Globus pallidus (tissue), 1 donor: ENCODE measurements around the gene GCNT2.
A peak's percentile ranks its signal among the peaks of the same experiment; 100 is the strongest.
"Not testable (repeated sequence)": the region's sequence is repeated elsewhere in the genome, so short reads cannot be mapped to it uniquely, and the experiment has no call there.

Experiments used
- DNase-seq: peaks from one replicate; pipeline ENCODE4 v3.0.0-alpha.2; 2015; ENCODE audit warnings: low spot score

Gene GCNT2

DNA sequence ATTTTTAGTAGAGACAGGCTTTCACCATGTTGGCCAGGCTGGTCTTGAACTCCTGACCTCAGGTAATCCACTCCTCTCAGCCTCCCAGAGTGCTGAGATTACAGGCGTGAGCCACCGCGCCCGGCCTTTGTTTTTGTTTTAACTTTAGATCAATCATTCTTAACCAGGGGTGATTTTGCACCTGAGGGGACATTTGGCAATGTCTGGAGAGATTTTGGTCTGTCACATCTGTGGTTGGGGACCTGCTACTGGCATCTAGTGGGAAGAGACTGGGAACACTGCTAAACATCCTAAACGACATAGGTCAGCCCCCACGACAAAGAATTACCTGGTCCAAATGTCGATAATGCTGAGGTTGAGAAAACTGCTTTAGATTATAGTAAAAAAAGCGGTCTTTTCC lies 91.0 kb downstream of the GCNT2 start:
- DNase-seq = no peak

DNA sequence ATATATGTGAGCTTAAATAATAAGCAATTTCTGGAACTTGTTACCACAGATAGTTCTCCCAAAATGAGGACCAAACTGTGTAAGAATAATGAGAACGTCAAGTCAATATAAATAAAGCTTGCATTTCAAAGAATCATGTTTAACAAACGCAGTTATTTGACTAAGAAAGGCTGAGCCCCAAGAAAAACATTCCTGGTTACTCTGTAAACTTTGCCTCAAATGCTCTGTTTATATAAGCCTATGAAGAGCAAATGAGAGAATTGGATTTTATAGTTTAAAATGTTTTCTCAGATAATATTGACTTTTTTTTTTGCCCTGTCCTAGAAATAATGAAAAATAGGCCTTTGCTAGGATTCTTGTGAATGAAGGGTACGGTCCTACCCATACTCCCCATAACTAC lies 91.9 kb downstream of the GCNT2 start:
- no peak for DNase-seq

- no peak for DNase-seq
Observed at GRCh38 chr6:10613723-10614122, 92.6 kb downstream of the GCNT2 start.

GRCh38 chr6:10615675-10616074 lies 94.5 kb downstream of the GCNT2 start:
- DNase-seq = no peak

DNA sequence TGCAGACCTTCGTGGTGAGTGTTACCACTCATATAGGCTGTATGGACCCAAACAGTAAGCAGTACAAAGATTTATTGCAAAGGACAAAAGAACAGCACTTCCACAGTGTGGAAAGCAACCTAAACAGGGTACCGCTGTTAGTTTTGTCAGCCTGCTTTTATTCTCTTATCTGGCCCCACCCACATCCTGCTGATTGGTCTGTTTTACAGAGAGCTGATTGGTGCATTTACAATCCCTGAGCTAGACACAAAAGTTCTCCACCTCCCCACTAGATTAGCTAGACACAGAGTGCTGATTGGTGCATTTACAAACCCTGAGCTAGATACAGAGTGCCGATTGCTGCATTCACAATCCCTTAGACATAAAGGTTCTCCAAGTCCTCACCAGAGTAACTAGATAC lies 95.1 kb downstream of the GCNT2 start:
- not testable (repeated sequence) for DNase-seq

DNA sequence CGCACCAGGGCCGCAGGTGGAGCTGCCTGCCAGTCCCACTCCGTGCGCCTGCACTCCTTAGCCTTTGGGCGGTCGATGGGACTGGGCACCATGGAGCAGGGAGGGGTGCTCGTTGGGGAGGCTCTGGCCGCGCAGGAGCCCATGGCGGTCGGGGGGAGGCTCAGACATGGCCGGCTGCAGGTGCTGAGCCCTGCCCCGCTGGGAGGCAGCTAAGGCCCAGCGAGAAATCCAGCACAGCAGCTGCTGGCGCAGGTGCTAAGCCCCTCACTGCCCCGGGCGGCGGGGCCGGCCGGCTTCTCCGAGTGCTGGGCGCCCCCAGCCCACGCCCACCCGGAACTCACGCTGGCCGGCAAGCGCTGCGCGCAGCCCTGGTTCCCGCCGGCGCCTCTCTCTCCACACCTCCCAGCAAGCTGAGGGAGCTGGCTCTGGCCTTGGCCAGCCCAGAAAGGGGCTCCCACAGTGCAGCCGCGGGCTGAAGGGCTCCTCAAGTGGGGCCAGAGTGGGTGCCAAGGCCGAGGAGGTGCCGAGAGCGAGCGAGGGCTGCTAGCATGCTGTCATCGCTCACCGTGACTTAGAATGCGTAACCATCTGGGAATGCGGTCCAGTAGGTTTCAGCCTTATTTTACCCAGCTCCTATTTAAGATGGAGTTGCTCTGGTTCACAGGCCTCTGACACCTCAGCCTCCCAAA lies 96.0 kb downstream of the GCNT2 start:
- no peak for DNase-seq

GRCh38 chr6:10618409-10618808 lies 97.3 kb downstream of the GCNT2 start:
- no peak for DNase-seq

DNA sequence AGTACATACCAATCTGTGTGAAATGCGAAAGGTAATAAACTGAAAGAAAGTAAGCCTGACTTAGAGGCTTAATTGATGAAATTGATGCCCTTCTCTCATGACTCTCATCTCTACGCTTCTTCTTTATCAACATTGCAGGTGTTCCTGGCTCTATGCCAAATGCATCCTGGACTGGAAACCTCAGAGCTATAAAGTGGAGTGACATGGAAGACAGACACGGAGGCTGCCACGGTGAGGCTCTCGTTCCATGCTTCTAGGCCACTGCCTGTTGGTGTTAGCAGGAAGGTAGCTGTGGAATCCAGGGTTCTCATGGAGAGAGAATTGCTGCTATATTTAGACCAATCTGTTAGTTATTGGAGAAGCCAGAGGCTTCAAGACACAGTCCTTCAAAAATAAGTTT lies 100.1 kb downstream of the GCNT2 start:
- DNase-seq = no peak

DNA sequence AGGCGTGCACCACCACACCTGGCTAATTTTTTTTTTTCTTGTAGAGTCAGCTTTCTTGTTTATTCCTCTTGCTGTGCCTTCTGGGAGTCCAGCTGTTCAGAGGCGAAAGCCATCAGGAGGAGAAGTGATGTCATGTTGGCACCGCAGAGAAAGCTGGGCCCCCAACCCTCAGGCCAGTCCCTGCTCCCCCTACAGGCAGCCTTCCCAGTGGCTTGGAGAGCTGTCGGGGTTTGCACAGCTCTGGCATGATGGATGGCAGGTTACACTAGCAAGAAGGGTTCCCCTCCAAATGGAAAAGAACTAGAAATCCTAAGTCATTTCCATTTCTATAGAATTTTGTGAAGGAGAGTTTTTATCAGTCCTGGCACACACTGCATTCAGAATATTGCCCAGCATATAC lies 100.7 kb downstream of the GCNT2 start:
- DNase-seq = no peak

GRCh38 chr6:10624836-10625235 lies 103.7 kb downstream of the GCNT2 start:
- DNase-seq = no peak

DNA sequence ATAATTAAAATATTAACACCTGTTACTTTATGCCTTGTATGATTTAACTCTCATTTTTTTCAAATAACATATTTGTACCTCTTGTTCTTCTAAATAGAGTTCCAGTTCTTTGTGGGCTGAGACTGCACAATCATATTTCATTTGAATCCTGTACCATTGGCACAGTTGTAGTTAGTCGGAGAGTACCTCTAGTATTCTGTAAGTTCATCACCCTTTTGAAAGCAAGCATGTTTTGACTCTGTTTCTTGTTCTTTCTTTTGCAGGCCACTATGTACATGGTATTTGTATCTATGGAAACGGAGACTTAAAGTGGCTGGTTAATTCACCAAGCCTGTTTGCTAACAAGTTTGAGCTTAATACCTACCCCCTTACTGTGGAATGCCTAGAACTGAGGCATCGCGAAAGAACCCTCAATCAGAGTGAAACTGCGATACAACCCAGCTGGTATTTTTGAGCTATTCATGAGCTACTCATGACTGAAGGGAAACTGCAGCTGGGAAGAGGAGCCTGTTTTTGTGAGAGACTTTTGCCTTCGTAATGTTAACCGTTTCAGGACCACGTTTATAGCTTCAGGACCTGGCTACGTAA lies 105.1 kb downstream of the GCNT2 start:
- DNase-seq = no peak

DNA sequence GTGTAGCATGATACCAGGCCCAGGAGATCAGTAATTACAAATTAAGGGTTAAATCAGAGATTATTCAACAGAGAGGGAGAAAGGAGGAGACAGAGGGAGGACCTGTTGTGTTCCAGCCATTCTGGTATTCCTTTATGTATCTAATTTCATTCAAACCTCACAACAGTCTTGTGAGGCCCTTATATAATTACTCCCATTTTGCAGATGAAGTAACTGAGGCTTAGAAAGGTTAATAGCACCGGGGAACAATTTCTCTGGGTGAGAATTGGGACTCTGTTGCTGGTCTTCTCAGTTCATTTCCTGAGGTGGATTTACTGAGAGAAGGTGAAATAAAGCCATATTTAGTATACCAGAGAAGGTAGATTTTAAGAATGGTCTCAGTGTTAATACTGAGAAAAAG lies 106.6 kb downstream of the GCNT2 start:
- no peak for DNase-seq

- DNase-seq = no peak
Observed at GRCh38 chr6:10630178-10630577, 109.0 kb downstream of the GCNT2 start.

- DNase-seq = no peak
Observed at GRCh38 chr6:10633216-10633615, 112.1 kb downstream of the GCNT2 start.

GRCh38 chr6:10640412-10640811 lies 119.3 kb downstream of the GCNT2 start:
- no peak for DNase-seq

- no peak for DNase-seq
Observed at GRCh38 chr6:10641528-10641927, 120.4 kb downstream of the GCNT2 start.

DNA sequence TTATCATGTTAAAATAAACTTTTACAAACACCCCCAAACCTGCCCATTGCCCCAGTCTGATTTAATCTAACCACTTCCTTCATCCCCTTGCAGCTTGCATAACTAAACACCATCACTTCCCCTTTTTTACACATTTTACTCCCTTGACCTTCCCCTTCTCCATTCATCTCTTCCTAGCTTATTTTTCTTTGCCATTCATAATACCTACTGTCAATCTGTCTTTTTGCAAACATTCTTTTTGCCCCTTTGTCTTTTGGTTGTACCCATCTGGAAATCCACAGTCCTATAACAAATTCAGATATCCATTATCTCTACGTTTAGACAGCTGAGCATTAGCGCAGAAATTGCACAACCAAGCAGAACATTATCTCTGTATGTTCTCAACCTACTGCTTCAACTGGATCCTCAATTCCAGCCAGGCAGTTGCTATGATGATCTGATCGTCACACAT lies 122.1 kb downstream of the GCNT2 start:
- DNase-seq = peak; percentile 26

DNA sequence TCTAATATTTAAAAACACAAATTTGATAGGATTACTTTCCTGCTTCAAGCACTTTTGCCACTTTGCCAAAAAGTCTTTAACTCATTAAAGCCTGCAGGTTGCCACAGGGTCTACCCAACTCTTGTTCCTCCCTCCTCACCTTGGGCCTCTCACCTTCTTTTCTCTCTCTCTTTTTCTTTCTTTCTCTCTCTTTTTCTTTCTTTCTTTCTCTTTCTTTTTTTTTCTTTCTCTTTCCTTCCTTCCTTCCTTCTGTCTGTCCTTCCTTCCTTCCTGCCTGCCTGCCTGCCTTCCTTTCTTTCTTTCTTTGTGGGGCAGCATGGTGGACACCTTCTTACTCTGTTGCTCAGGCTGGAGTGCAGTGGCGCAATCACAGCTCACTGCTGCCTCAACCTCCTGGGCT lies 123.1 kb downstream of the GCNT2 start:
- no peak for DNase-seq

- no peak for DNase-seq
Observed at GRCh38 chr6:10655508-10656055, 134.4 kb downstream of the GCNT2 start.

GRCh38 chr6:10658910-10659698 lies 138.0 kb downstream of the GCNT2 start:
- no peak for DNase-seq

GRCh38 chr6:10659699-10660348 lies 138.7 kb downstream of the GCNT2 start:
- no peak for DNase-seq

- DNase-seq = not testable (repeated sequence)
Observed at GRCh38 chr6:10660431-10661191, 139.5 kb downstream of the GCNT2 start.
